K562 (cell line): ENCODE measurements around the gene LDLR. TPM values are rescaled to one million over a fixed set of nuclear protein-coding genes. Genes with fewer than 3 reads are reported as not detected.

Experiments used
- DDX20 ChIP-seq: fragments of 450-650 bp; IDR thresholded peaks from 2 replicates; pipeline ENCODE4 v1.6.1; 2016; ENCODE audit warnings: missing genetic modification characterization, low read depth, mild to moderate bottlenecking, missing compliant biosample characterization, moderate library complexity
- ELF2 ChIP-seq: fragments of 250-450 bp; sonication (Bioruptor Pico); IDR thresholded peaks from 2 replicates; pipeline ENCODE4 v1.5.0; 2021; ENCODE audit warnings: mild to moderate bottlenecking
- ETV1 ChIP-seq: fragments of 450-650 bp; conservative IDR thresholded peaks from 2 replicates; pipeline ENCODE4 v1.6.1; 2016; ENCODE audit warnings: missing genetic modification characterization, control low read depth, low read depth, missing compliant biosample characterization
- GATAD2B ChIP-seq: fragments of 450-650 bp; IDR thresholded peaks from 2 replicates; pipeline ENCODE4 v1.6.1; 2017; ENCODE audit warnings: mild to moderate bottlenecking, borderline replicate concordance
- MBD2 ChIP-seq: sonication (generic); IDR thresholded peaks from 2 replicates; pipeline ENCODE4 v1.6.1; 2016; ENCODE audit warnings: low read depth, borderline replicate concordance
- MEIS2 ChIP-seq: fragments of 450-650 bp; IDR thresholded peaks from 2 replicates; pipeline ENCODE4 v1.6.1; 2014; ENCODE audit warnings: mild to moderate bottlenecking; ENCODE audit not compliant: partially characterized antibody
- SIRT6 ChIP-seq: IDR thresholded peaks from one replicate; pipeline ENCODE4 v1.6.1; 2012; ENCODE audit warnings: low read depth, mild to moderate bottlenecking, control low read depth, inconsistent platforms, low read length, moderate library complexity
- TAL1 ChIP-seq: fragments of 450-650 bp; IDR thresholded peaks from 2 replicates; pipeline ENCODE4 v1.6.1; 2016; ENCODE audit warnings: mild to moderate bottlenecking
- ZC3H8 ChIP-seq: fragments of 450-650 bp; IDR thresholded peaks from 2 replicates; pipeline ENCODE4 v1.6.1; 2017
- ZNF354B ChIP-seq: fragments of 250-450 bp; sonication (Bioruptor Pico); IDR thresholded peaks from 2 replicates; pipeline ENCODE4 v1.4.0; 2020
- ZNF717 ChIP-seq: fragments of 250-450 bp; sonication (Bioruptor Pico); IDR thresholded peaks from 2 replicates; pipeline ENCODE4 v1.5.0; 2021
- polyA plus RNA-seq, 8 experiments: library from polyadenylated mRNA; depleted of rRNA in 4 of 8; stranded (reverse) in 5 of 8; unstranded in 3 of 8; fragments of >200 nt; fragmentation: Nextera tagmentation in 2 of 8; fragmentation: Illumina TruSeq in 1 of 8; extraction: Ambion mirVana in 2 of 8; extraction: Trizol in 1 of 8; gene quantifications; 2 replicates each; pipeline versions ENCODE4 v1.2.1 to v1.2.3, GENCODE V29; 2011 to 2014; ENCODE audit warnings: inconsistent platforms in 1 of 8, missing spikeins in 1 of 8
- total RNA-seq, 7 experiments: library from RNA; depleted of rRNA in 6 of 7; stranded (reverse); fragments of >200 nt in 6 of 7; fragmentation: Illumina TruSeq in 2 of 7; extraction: Trizol in 2 of 7; gene quantifications; 2 replicates each; pipeline versions ENCODE4 v1.2.1 to v1.2.3, GENCODE V29; 2011 to 2021; ENCODE audit warnings: low replicate concordance in 1 of 7
- TF ChIP-seq, protein P1 (sequence below), 2 experiments: fragments of 450-650 bp in 1 of 2; sonication (generic) in 1 of 2; formaldehyde crosslinking in 1 of 2; IDR thresholded peaks in 1 of 2; conservative IDR thresholded peaks in 1 of 2; 2 replicates each; pipeline versions ENCODE4 v1.6.1 to v1.8.1; 2016 to 2023; ENCODE audit warnings: mild to moderate bottlenecking in 2 of 2, moderate library complexity in 2 of 2, inconsistent platforms in 1 of 2, missing genetic modification reagents in 1 of 2
- TF ChIP-seq, protein P2 (sequence below): conservative IDR thresholded peaks from 2 replicates; pipeline ENCODE4 v1.6.1; 2011; ENCODE audit warnings: low read depth, mild to moderate bottlenecking, low read length; ENCODE audit not compliant: control insufficient read depth
- TF ChIP-seq, protein P3 (sequence below): fragments of 250-450 bp; sonication (Bioruptor Pico); IDR thresholded peaks from 2 replicates; pipeline ENCODE4 v1.5.1; 2021; ENCODE audit warnings: mild to moderate bottlenecking
- TF ChIP-seq, protein P4 (sequence below), 2 experiments: fragments of 450-650 bp in 1 of 2; sonication (generic) in 1 of 2; formaldehyde crosslinking in 1 of 2; IDR thresholded peaks; 2 replicates each; pipeline versions ENCODE4 v1.7.1 to v1.9.0; 2016 to 2022; ENCODE audit warnings: inconsistent platforms in 1 of 2, mild to moderate bottlenecking in 1 of 2, missing genetic modification reagents in 1 of 2

LDLR gene
- total and polyA plus RNA-seq, 9 of the 15 experiments (the other 6 are each of a cell fraction or from before 2014, with no cell fraction given) = 19.9 to 114 (median 56.3) TPM

DNA sequence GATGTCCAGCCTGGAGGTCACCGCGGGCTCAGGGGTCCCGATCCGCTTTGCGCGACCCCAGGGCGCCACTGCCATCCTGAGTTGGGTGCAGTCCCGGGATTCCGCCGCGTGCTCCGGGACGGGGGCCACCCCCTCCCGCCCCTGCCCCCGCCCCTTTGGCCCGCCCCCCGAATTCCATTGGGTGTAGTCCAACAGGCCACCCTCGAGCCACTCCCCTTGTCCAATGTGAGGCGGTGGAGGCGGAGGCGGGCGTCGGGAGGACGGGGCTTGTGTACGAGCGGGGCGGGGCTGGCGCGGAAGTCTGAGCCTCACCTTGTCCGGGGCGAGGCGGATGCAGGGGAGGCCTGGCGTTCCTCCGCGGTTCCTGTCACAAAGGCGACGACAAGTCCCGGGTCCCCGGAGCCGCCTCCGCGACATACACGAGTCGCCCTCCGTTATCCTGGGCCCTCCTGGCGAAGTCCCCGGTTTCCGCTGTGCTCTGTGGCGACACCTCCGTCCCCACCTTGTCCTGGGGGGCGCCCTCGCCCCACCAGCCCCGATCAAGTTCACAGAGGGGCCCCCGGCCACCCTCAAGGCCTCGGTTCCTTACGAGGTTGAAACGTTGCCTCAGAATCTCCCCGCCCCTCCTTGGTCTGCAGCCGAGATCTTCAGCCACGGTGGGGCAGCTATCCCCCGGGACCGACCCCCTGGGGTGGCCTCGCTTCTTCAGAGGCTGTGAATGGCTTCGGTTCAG is 1.2 kb downstream of the LDLR start (continued):
- TF ChIP-seq MEIS2 (peak; percentile 45), TAL1 (no peak), ZC3H8 (no peak), GATAD2B (no peak), ZNF354B (CRISPR knock-in tag) (no peak), ETV1 (peak; percentile 49), ELF2 (no peak), MBD2 (peak; percentile 77), SIRT6 (no peak), ZNF717 (CRISPR knock-in tag) (no peak), DDX20 (tag) (no peak)
- TF ChIP-seq, protein P1, sequence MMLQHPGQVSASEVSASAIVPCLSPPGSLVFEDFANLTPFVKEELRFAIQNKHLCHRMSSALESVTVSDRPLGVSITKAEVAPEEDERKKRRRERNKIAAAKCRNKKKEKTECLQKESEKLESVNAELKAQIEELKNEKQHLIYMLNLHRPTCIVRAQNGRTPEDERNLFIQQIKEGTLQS (IDR thresholded peaks at IDR 0.05) = no peak
- TF ChIP-seq, protein P1 (CRISPR knock-in tag; conservative IDR thresholded peaks at IDR 0.05) = no peak
- TF ChIP-seq, protein P2, sequence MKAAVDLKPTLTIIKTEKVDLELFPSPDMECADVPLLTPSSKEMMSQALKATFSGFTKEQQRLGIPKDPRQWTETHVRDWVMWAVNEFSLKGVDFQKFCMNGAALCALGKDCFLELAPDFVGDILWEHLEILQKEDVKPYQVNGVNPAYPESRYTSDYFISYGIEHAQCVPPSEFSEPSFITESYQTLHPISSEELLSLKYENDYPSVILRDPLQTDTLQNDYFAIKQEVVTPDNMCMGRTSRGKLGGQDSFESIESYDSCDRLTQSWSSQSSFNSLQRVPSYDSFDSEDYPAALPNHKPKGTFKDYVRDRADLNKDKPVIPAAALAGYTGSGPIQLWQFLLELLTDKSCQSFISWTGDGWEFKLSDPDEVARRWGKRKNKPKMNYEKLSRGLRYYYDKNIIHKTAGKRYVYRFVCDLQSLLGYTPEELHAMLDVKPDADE = peak; percentile 88; the same call in 1 of the 2 replicates
- TF ChIP-seq, protein P3, sequence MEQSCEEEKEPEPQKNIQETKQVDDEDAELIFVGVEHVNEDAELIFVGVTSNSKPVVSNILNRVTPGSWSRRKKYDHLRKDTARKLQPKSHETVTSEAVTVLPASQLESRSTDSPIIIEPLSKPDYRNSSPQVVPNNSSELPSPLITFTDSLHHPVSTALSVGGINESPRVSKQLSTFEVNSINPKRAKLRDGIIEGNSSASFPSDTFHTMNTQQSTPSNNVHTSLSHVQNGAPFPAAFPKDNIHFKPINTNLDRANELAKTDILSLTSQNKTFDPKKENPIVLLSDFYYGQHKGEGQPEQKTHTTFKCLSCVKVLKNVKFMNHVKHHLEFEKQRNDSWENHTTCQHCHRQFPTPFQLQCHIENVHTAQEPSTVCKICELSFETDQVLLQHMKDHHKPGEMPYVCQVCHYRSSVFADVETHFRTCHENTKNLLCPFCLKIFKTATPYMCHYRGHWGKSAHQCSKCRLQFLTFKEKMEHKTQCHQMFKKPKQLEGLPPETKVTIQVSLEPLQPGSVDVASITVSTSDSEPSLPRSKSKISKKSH (CRISPR knock-in tag) = no peak
- TF ChIP-seq, protein P4, sequence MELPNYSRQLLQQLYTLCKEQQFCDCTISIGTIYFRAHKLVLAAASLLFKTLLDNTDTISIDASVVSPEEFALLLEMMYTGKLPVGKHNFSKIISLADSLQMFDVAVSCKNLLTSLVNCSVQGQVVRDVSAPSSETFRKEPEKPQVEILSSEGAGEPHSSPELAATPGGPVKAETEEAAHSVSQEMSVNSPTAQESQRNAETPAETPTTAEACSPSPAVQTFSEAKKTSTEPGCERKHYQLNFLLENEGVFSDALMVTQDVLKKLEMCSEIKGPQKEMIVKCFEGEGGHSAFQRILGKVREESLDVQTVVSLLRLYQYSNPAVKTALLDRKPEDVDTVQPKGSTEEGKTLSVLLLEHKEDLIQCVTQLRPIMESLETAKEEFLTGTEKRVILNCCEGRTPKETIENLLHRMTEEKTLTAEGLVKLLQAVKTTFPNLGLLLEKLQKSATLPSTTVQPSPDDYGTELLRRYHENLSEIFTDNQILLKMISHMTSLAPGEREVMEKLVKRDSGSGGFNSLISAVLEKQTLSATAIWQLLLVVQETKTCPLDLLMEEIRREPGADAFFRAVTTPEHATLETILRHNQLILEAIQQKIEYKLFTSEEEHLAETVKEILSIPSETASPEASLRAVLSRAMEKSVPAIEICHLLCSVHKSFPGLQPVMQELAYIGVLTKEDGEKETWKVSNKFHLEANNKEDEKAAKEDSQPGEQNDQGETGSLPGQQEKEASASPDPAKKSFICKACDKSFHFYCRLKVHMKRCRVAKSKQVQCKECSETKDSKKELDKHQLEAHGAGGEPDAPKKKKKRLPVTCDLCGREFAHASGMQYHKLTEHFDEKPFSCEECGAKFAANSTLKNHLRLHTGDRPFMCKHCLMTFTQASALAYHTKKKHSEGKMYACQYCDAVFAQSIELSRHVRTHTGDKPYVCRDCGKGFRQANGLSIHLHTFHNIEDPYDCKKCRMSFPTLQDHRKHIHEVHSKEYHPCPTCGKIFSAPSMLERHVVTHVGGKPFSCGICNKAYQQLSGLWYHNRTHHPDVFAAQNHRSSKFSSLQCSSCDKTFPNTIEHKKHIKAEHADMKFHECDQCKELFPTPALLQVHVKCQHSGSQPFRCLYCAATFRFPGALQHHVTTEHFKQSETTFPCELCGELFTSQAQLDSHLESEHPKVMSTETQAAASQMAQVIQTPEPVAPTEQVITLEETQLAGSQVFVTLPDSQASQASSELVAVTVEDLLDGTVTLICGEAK (IDR thresholded peaks at IDR 0.05) = no peak
- TF ChIP-seq, protein P4 (CRISPR knock-in tag; IDR thresholded peaks at IDR 0.05) = no peak
